Lower leg skin (tissue), 4 donors: Measurements from ENCODE around the gene POLH. TPM values are rescaled to one million over a fixed set of nuclear protein-coding genes. Genes with fewer than 3 reads are reported as not detected.

Source experiments
- DNase-seq, 2 donors: peaks; one replicate each; pipeline ENCODE4 v3.0.0-alpha.2; 2019; ENCODE audit warnings: low spot score in 2 of 2
- H3K4me3 ChIP-seq: fragments of 200-600 bp; sonication (generic); 2 replicates; pipeline ENCODE4 v1.5.1; 2017; ENCODE audit warnings: mild to moderate bottlenecking, low read depth; ENCODE audit not compliant: poor library complexity, severe bottlenecking
- POLR2A ChIP-seq, 2 donors: fragments of 450-650 bp; IDR thresholded peaks; one replicate each; pipeline ENCODE4 v1.6.1; 2016 to 2017; ENCODE audit warnings: antibody characterized with exemption in 2 of 2, mild to moderate bottlenecking in 1 of 2, moderate library complexity in 1 of 2
- WGBS, 2 donors: methylation state at CpG; one replicate each; pipeline ENCODE4 v1.1.5; 2018; 5-methylcytosine and 5-hydroxymethylcytosine counted together
- intact Hi-C: fragments of 100-400 bp; cut with DNase I; formaldehyde crosslinking; loops from one replicate; pipeline ENCODE4 v1.15.0; 2023; ENCODE audit warnings: low total_unique reads
- total RNA-seq, 4 donors: library from RNA; depleted of rRNA; stranded (reverse); fragments of >200 nt; gene quantifications; one replicate each; pipeline ENCODE4 v1.1.0, GENCODE V29; 2016
- TF ChIP-seq, protein P1 (sequence below), 3 donors: fragments of 450-650 bp; IDR thresholded peaks; one replicate each; pipeline ENCODE4 v1.5.1; 2016; ENCODE audit warnings: antibody characterized with exemption in 3 of 3, mild to moderate bottlenecking in 3 of 3, moderate library complexity in 2 of 3

The POLH gene
- total RNA-seq, 4 donors from 2014 or later, result 13.0 to 28.2 (median 15.7) TPM

DNA sequence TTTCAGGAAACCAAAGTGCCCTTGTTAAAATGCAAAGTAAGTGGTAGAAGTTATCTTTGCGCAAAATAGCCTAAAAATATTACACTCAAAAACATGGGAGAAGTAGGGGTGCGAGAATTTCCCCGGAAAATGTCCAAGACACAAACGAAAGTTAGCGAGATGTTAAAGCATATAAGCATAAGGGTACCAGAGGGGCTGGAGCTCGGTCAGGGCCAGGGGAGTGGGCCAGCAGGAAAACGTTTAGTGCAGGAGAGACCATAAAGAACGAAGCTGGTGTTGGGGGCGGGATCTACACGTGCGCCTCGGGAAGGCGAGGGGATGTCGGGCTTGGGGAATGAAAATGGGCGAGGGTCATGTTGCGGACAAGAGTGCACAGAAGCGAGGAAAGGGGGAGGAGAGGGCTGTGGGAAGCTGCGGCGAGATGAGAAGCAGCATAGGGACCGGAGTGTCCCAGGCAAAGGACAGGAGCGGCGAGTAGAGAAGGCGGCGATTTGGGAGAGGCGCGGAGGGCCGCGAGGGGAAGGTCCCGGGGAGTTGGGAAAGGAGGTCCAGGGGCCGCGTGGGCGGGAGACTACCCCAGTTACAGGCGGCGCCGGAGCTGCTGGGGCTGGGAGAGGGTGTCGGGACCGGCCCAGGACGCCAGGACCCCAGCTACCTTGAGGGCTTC is 747 bp upstream of the POLH start:
- intact Hi-C loops, result no loop called here
- H3K4me3 ChIP-seq, result peak overlapping the region; percentile 81
- TF ChIP-seq POLR2A (IDR thresholded peaks at IDR 0.05), result no peak
- TF ChIP-seq, protein P1, sequence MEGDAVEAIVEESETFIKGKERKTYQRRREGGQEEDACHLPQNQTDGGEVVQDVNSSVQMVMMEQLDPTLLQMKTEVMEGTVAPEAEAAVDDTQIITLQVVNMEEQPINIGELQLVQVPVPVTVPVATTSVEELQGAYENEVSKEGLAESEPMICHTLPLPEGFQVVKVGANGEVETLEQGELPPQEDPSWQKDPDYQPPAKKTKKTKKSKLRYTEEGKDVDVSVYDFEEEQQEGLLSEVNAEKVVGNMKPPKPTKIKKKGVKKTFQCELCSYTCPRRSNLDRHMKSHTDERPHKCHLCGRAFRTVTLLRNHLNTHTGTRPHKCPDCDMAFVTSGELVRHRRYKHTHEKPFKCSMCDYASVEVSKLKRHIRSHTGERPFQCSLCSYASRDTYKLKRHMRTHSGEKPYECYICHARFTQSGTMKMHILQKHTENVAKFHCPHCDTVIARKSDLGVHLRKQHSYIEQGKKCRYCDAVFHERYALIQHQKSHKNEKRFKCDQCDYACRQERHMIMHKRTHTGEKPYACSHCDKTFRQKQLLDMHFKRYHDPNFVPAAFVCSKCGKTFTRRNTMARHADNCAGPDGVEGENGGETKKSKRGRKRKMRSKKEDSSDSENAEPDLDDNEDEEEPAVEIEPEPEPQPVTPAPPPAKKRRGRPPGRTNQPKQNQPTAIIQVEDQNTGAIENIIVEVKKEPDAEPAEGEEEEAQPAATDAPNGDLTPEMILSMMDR (IDR thresholded peaks at IDR 0.05), result peak in 1 of 3 donors; percentile 38
- WGBS, 2 donors, result 0 to 1% methylated on average over 38 of the region's 38 CpGs
- peak; percentile 27 to 90 for DNase-seq

DNA sequence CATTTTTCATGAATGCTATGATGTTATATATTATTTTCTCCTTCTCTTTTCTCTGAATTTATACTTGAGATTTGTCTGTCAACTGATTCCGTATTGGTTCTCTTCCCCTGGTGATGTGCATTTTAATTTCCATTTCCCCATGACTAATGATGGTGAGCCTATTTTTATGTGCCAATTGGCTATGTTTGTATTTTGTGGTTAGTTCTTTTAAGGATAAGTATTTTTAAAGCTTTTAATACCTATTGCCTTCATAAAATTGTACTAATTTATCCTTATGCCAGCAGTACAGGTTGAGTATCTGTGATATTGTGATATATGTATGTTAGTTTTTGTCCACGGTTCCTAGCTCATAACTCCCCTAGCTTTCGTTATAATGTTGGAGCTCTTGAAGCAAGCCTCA is 2.8 kb downstream of the POLH start:
- 75 to 80% methylated on average over 3 of the region's 3 CpGs for WGBS, 2 donors
- DNase-seq, result no peak
- intact Hi-C loops, result no loop called here
- TF ChIP-seq, protein P1 (IDR thresholded peaks at IDR 0.05), result no peak
- TF ChIP-seq POLR2A (IDR thresholded peaks at IDR 0.05), result no peak
- no peak overlapping the region for H3K4me3 ChIP-seq

DNA sequence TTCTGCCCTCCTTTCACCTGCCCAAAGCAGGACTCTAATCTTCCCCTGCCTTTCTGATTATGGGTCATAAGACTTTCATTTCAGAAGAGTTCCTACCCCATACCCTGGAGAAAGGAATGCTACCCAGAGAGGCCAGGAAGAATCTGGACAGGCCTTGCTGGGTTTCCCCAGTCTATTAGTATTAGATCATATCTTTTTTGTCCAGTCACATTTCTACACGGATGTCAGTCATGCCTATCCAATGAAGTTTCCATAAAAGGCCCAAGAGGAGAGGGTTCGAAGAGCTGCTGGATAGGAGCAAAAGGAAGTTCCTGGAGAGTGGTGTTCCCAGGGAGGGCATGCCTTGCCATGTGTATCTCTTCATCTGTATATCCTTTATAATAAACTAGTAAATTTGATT is 3.2 kb downstream of the POLH start:
- no peak for DNase-seq
- WGBS, 2 donors, result 65% methylated on average over 2 of the region's 2 CpGs
- intact Hi-C loops, result no loop called here
- no peak for TF ChIP-seq POLR2A (IDR thresholded peaks at IDR 0.05)
- TF ChIP-seq, protein P1 (IDR thresholded peaks at IDR 0.05), result no peak
- H3K4me3 ChIP-seq, result no peak overlapping the region

DNA sequence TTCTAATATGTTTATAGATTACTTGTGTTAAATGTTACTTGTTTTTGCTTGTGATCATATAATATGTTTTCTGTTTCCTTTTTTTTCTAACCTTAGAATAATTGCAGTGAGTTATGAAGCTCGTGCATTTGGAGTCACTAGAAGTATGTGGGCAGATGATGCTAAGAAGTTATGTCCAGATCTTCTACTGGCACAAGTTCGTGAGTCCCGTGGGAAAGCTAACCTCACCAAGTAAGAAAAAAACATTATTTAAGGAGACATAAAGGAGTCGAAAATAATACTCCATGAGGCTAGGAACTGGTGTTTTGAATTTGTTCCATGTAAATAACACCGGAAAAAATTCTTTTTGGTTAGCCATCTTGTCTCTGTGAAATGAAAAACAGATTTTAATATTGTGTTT is 6.9 kb downstream of the POLH start:
- intact Hi-C loops, result no loop called here
- TF ChIP-seq, protein P1 (IDR thresholded peaks at IDR 0.05), result no peak
- TF ChIP-seq POLR2A (IDR thresholded peaks at IDR 0.05), result no peak
- 56 to 64% methylated on average over 5 of the region's 5 CpGs for WGBS, 2 donors
- no peak overlapping the region for H3K4me3 ChIP-seq
- DNase-seq, result no peak

DNA sequence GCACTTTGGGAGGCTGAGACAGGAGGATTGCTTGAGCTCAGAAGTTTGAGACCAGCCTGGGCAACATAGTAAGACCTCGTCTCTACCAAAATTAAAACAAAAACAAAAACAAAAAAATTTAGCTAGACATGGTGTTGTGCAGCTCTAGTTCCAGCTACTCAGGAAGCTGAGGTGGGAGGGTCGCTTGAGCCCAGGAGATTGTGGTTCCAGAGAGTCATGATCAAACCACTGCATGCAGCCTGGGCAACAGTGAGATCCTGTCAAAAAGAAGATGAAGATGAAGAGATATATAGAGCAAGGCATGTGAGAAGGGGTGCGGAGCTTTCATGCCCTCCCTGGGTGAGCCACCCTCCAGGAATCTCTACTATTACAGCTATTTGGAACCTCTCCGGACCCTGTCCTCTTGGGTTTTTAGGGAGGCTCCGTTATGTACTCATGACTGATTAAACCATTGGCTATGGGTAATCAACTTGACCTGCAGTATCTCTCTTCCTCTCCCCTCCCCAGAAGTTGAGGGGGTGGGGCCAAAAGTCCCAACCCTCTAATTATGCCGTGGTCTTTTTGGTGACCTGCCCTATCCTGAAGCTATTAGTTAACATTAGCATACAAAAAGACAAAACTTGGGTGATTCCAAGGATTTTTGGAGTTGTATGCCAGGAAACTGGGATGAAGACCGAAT is 9.0 kb downstream of the POLH start:
- intact Hi-C loops, result no loop called here
- no peak overlapping the region for H3K4me3 ChIP-seq
- 83 to 84% methylated on average over 7 of the region's 7 CpGs for WGBS, 2 donors
- TF ChIP-seq, protein P1 (IDR thresholded peaks at IDR 0.05), result no peak
- no peak for TF ChIP-seq POLR2A (IDR thresholded peaks at IDR 0.05)
- no peak for DNase-seq
